H1 (cell line): ENCODE data around the gene MPRIP. TPM values are rescaled to one million over a fixed set of nuclear protein-coding genes. Genes with fewer than 3 reads are reported as not detected.

Experiments
- CTCF ChIA-PET: fragments of 300-600 bp; sonication (Branson Sonifier 250); formaldehyde crosslinking; loops from one replicate; lab custom pipeline; 2021; ENCODE audit not compliant: partially characterized antibody; lab: Charles Lee
- POLR2A ChIA-PET: fragments of 300-600 bp; sonication (Branson Sonifier 250); formaldehyde crosslinking; loops from one replicate; lab custom pipeline; 2021; ENCODE audit warnings: inconsistent platforms; ENCODE audit not compliant: partially characterized antibody; lab: Charles Lee
- DNase-seq, 2 experiments: peaks; one replicate each; pipeline versions ENCODE4 v3.0.0 to v3.0.0-alpha.2; 2010 to 2022; ENCODE audit warnings: low spot score in 2 of 2, low read depth in 1 of 2, mixed read lengths in 1 of 2
- FAIRE-seq: peaks from 2 replicates; lab custom pipeline; 2011; peaks lifted over from hg19 to GRCh38; lab: Jason Lieb, UNC
- H2AFZ ChIP-seq: 2 replicates; pipeline ENCODE4 v1.8.1; 2012; ENCODE audit warnings: low read length, inconsistent platforms
- H2AK5ac ChIP-seq: 2 replicates; pipeline ENCODE4 v1.6.1; 2013; ENCODE audit warnings: low read depth, low read length
- H2BK120ac ChIP-seq: replicated peaks from 2 replicates; pipeline ENCODE3; 2013; ENCODE audit warnings: low read depth, low read length, inconsistent platforms
- H2BK12ac ChIP-seq: 2 replicates; pipeline ENCODE4 v1.6.1; 2013; ENCODE audit warnings: low read depth, low read length
- H2BK15ac ChIP-seq: 2 replicates; pipeline ENCODE4 v1.6.1; 2013; ENCODE audit warnings: low read length
- H2BK20ac ChIP-seq: 2 replicates; pipeline ENCODE4 v1.6.1; 2013; ENCODE audit warnings: low read length
- H2BK5ac ChIP-seq: 2 replicates; pipeline ENCODE4 v1.6.1; 2013; ENCODE audit warnings: low read depth, low read length
- H3K14ac ChIP-seq: 2 replicates; pipeline ENCODE4 v1.6.1; 2013; ENCODE audit warnings: inconsistent platforms; ENCODE audit not compliant: insufficient read length
- H3K18ac ChIP-seq: 2 replicates; pipeline ENCODE4 v1.6.1; 2013; ENCODE audit warnings: low read length; ENCODE audit errors: extremely low read depth
- H3K23ac ChIP-seq: 2 replicates; pipeline ENCODE4 v1.6.1; 2013; ENCODE audit warnings: inconsistent platforms; ENCODE audit not compliant: insufficient read length
- H3K23me2 ChIP-seq: 2 replicates; pipeline ENCODE4 v1.6.1; 2013; ENCODE audit warnings: low read depth, low read length
- H3K27ac ChIP-seq: 2 replicates; pipeline ENCODE4 v1.6.1; 2011; ENCODE audit warnings: low read depth, low read length, inconsistent platforms
- H3K27me3 ChIP-seq, 4 experiments: replicated peaks in 1 of 4; 1 replicate in 1 of 4; 2 replicates in 3 of 4; pipeline versions ENCODE4 v1.6.1 to v1.8.1; 2011 to 2013; ENCODE audit warnings: low read length in 3 of 4, mild to moderate bottlenecking in 3 of 4, inconsistent platforms in 2 of 4, mixed read lengths in 2 of 4, moderate library complexity in 1 of 4; ENCODE audit not compliant: control insufficient read depth in 3 of 4, insufficient read depth in 3 of 4; ENCODE audit errors: extremely low read depth in 1 of 4
- H3K36me3 ChIP-seq, 4 experiments: 2 replicates each; pipeline versions ENCODE4 v1.6.1 to v1.8.1; 2011 to 2013; ENCODE audit warnings: mild to moderate bottlenecking in 4 of 4, low read length in 3 of 4, moderate library complexity in 2 of 4, control low read depth in 1 of 4, inconsistent platforms in 1 of 4; ENCODE audit not compliant: insufficient read depth in 4 of 4, control insufficient read depth in 2 of 4
- H3K4ac ChIP-seq: replicated peaks from 2 replicates; pipeline ENCODE3; 2013; ENCODE audit warnings: low read length, low read depth, mixed read lengths, inconsistent platforms; ENCODE audit not compliant: insufficient read length
- H3K4me1 ChIP-seq, 4 experiments: replicated peaks in 1 of 4; 1 replicate in 1 of 4; 2 replicates in 3 of 4; pipeline versions ENCODE4 v1.6.1 to v1.8.1; 2011 to 2013; ENCODE audit warnings: low read length in 3 of 4, inconsistent platforms in 2 of 4, mixed read lengths in 1 of 4; ENCODE audit not compliant: insufficient read depth in 4 of 4, control insufficient read depth in 3 of 4
- H3K4me2 ChIP-seq, 2 experiments: 2 replicates each; pipeline versions ENCODE4 v1.6.1 to v1.8.1; 2011 to 2013; ENCODE audit warnings: low read depth in 2 of 2, low read length in 2 of 2, control low read depth in 1 of 2, inconsistent platforms in 1 of 2, mild to moderate bottlenecking in 1 of 2; ENCODE audit not compliant: insufficient read depth in 1 of 2
- H3K4me3 ChIP-seq, 4 experiments: fragments of 200-600, 300-600 bp in 1 of 4; sonication (generic), shearing (Covaris generic), sonication (Bioruptor Twin) in 1 of 4; 2 replicates each; pipeline versions ENCODE4 v1.5.1 to v1.8.1; 2011 to 2016; ENCODE audit warnings: low read length in 4 of 4, low read depth in 3 of 4, control low read depth in 2 of 4, inconsistent platforms in 2 of 4, mild to moderate bottlenecking in 2 of 4, mixed read lengths in 1 of 4, moderate library complexity in 1 of 4; ENCODE audit not compliant: insufficient read depth in 2 of 4; ENCODE audit errors: extremely low read depth in 1 of 4
- H3K56ac ChIP-seq: replicated peaks from 2 replicates; pipeline ENCODE3; 2013; ENCODE audit warnings: low read depth, mild to moderate bottlenecking, mixed read lengths, low read length, inconsistent platforms; ENCODE audit not compliant: insufficient read length
- H3K79me1 ChIP-seq: 2 replicates; pipeline ENCODE4 v1.6.1; 2013; ENCODE audit warnings: low read depth, low read length, control low read depth
- H3K79me2 ChIP-seq, 2 experiments: 2 replicates each; pipeline versions ENCODE4 v1.6.1 to v1.8.1; 2012 to 2013; ENCODE audit warnings: low read length in 2 of 2, mild to moderate bottlenecking in 2 of 2, inconsistent platforms in 1 of 2; ENCODE audit not compliant: insufficient read depth in 2 of 2, control insufficient read depth in 1 of 2
- H3K9ac ChIP-seq, 4 experiments: replicated peaks in 1 of 4; 1 replicate in 1 of 4; 2 replicates in 3 of 4; pipeline versions ENCODE4 v1.6.1 to v1.8.1; 2011 to 2013; ENCODE audit warnings: low read depth in 3 of 4, low read length in 3 of 4, control low read depth in 2 of 4, mild to moderate bottlenecking in 2 of 4, moderate library complexity in 2 of 4, inconsistent platforms in 1 of 4; ENCODE audit errors: extremely low read depth in 1 of 4
- H3K9me3 ChIP-seq, 2 experiments: 2 replicates each; pipeline versions ENCODE4 v1.6.1 to v1.8.1; 2012 to 2013; ENCODE audit warnings: mild to moderate bottlenecking in 2 of 2, moderate library complexity in 2 of 2, control low read depth in 1 of 2, inconsistent platforms in 1 of 2, low read depth in 1 of 2, low read length in 1 of 2, mixed read lengths in 1 of 2; ENCODE audit not compliant: insufficient read depth in 2 of 2
- H4K20me1 ChIP-seq, 2 experiments: replicated peaks in 1 of 2; 2 replicates each; pipeline versions ENCODE3 to v1.8.1; 2011 to 2013; ENCODE audit warnings: inconsistent platforms in 2 of 2, low read length in 2 of 2, mild to moderate bottlenecking in 1 of 2; ENCODE audit not compliant: insufficient read depth in 2 of 2, control insufficient read depth in 1 of 2
- H4K5ac ChIP-seq: 2 replicates; pipeline ENCODE4 v1.6.1; 2013; ENCODE audit warnings: low read length, low read depth, mixed read lengths, inconsistent platforms; ENCODE audit not compliant: insufficient read length
- H4K8ac ChIP-seq: 2 replicates; pipeline ENCODE4 v1.8.0; 2013; ENCODE audit warnings: mild to moderate bottlenecking, moderate library complexity, low read length, inconsistent platforms; ENCODE audit not compliant: insufficient read depth; ENCODE audit errors: extremely low read depth
- H4K91ac ChIP-seq: replicated peaks from 2 replicates; pipeline ENCODE3; 2013; ENCODE audit warnings: low read length, mixed read lengths, inconsistent platforms; ENCODE audit not compliant: insufficient read length
- EP300 ChIP-seq, 2 experiments: IDR thresholded peaks; 1 replicate in 1 of 2; 2 replicates in 1 of 2; pipeline ENCODE4 v1.6.1; 2011 to 2012; ENCODE audit warnings: low read depth in 2 of 2, low read length in 2 of 2, mild to moderate bottlenecking in 2 of 2, borderline replicate concordance in 1 of 2, inconsistent platforms in 1 of 2, moderate library complexity in 1 of 2
- FOSL1 ChIP-seq: IDR thresholded peaks from 2 replicates; pipeline ENCODE4 v1.6.1; 2011; ENCODE audit warnings: mild to moderate bottlenecking, low read depth, low read length, moderate library complexity; ENCODE audit not compliant: insufficient read depth
- RAD21 ChIP-seq, 2 experiments: IDR thresholded peaks in 1 of 2; conservative IDR thresholded peaks in 1 of 2; 2 replicates each; pipeline ENCODE4 v1.6.1; 2011; ENCODE audit warnings: low read depth in 2 of 2, low read length in 2 of 2, improper control_type of control experiment in 1 of 2, inconsistent platforms in 1 of 2, mild to moderate bottlenecking in 1 of 2, moderate library complexity in 1 of 2
- SP4 ChIP-seq: IDR thresholded peaks from 2 replicates; pipeline ENCODE4 v1.6.1; 2012; ENCODE audit warnings: low read length, inconsistent platforms
- WGBS, 2 experiments: shearing (Covaris generic) in 1 of 2; methylation state at CpG; one replicate each; pipeline versions ENCODE4 v1.1.6 to v1.1.7; 2013 to 2015; ENCODE audit warnings: low lambda C conversion rate in 2 of 2, mixed read lengths in 2 of 2, inconsistent platforms in 1 of 2, low coverage in 1 of 2, missing lambda C conversion rate in 1 of 2; ENCODE audit not compliant: insufficient replicate concordance in 2 of 2, insufficient coverage in 1 of 2, insufficient read length in 1 of 2; ENCODE audit errors: extremely low coverage in 1 of 2, missing lambda C conversion rate in 1 of 2; 5-methylcytosine and 5-hydroxymethylcytosine counted together
- polyA plus RNA-seq, 7 experiments: library from polyadenylated mRNA; depleted of rRNA in 3 of 7; stranded (reverse) in 5 of 7; unstranded in 2 of 7; fragments of >200 nt in 5 of 7; fragments of 200-250 nt in 2 of 7; gene quantifications; 1 replicate in 5 of 7; 2 replicates in 1 of 7; 4 replicates in 1 of 7; pipeline versions ENCODE4 v1.2.1 to v1.2.3, GENCODE V29; 2011 to 2013; ENCODE audit warnings: missing spikeins in 2 of 7, mixed read lengths in 2 of 7
- total RNA-seq: library from RNA; stranded (reverse); fragmentation: NEBNext Ultra II Directional; extraction: Animal tissue kit (Norgen Biotek cat#: 25700); gene quantifications from 2 replicates; pipeline ENCODE4 v1.2.1, GENCODE V29; 2021
- TF ChIP-seq, protein P1 (sequence below): IDR thresholded peaks from 2 replicates; pipeline ENCODE4 v1.6.1; 2012; ENCODE audit warnings: inconsistent platforms

The MPRIP gene
- total and polyA plus RNA-seq, 2 of the 8 experiments (the other 6 are each of a cell fraction or from before 2014, with no cell fraction given) = 48.6 to 146 TPM

DNA sequence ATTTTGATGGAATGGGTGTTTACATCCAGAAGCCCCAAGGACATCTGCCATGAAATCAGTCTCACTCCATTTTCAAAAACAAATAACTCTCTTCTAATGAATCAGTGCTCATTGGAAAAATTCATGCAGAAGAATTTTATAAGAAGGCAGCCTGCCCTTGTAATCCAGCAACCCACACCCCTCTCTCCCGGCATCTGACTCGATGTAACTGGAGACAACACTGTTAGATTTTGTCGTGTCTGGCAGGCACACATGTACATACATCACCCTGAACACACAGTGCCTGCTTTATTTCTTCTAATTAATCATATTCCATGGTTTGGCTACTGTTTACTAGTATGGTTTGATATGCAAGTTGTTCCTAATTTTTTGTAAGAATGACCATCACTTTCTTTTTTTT, 175.7 kb downstream of the MPRIP start:
- peaks cover 20 to 74% (median 60%) of the 10 kb centered on the region in 4 experiments; a peak in 7 of 8 replicates for H3K36me3 ChIP-seq
- no peak overlapping the region for H3K9ac ChIP-seq
- TF ChIP-seq, protein P1, sequence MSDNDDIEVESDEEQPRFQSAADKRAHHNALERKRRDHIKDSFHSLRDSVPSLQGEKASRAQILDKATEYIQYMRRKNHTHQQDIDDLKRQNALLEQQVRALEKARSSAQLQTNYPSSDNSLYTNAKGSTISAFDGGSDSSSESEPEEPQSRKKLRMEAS = no peak
- TF ChIP-seq FOSL1 (no peak), EP300 (IDR thresholded peaks at IDR 0.05; ENCODE audit: borderline replicate concordance in 1 of 2, low read depth in 2 of 2, low read length in 2 of 2) (no peak), SP4 (no peak), RAD21 (IDR thresholded peaks at IDR 0.05 in 1 of 2, conservative IDR thresholded peaks at IDR 0.05 in 1 of 2; ENCODE audit: low read depth in 2 of 2, low read length in 2 of 2) (no peak)

More for the DNA sequence above, 175.7 kb downstream of the MPRIP start:
- H2BK12ac ChIP-seq = no peak overlapping the region
- H3K4ac ChIP-seq = no peak overlapping the region
- no peak overlapping the region for H2BK5ac ChIP-seq
- no peak overlapping the region for H4K91ac ChIP-seq
- H3K23ac ChIP-seq = no peak overlapping the region
- no peaks in the 10 kb centered on the region for H3K9me3 ChIP-seq
- H2AK5ac ChIP-seq = no peak overlapping the region
- H3K23me2 ChIP-seq = no peaks in the 10 kb centered on the region
- H2BK120ac ChIP-seq = no peak overlapping the region
- no peak overlapping the region for H3K4me3 ChIP-seq
- no peak overlapping the region for H3K56ac ChIP-seq
- POLR2A ChIA-PET = no interaction called here
- no peaks in the 10 kb centered on the region for H3K27me3 ChIP-seq
- DNase-seq (no peak), FAIRE-seq (no peak)
- no peak overlapping the region for H2BK15ac ChIP-seq
- no peaks in the 10 kb centered on the region; a peak in 1 of 4 replicates for H3K79me2 ChIP-seq
- CTCF ChIA-PET = interaction anchor here (2.9 kb wide), 1 partner anchor 75 kb away, joined by 11 read pairs; no protein-coding TSS in a partner anchor
- H4K8ac ChIP-seq = no peak overlapping the region
- peaks cover 2 to 10% of the 10 kb centered on the region in 2 experiments for H4K20me1 ChIP-seq
- no peak overlapping the region for H2AFZ ChIP-seq
- H2BK20ac ChIP-seq = no peak overlapping the region
- no peak overlapping the region for H3K4me2 ChIP-seq
- H3K27ac ChIP-seq = no peak overlapping the region
- H3K14ac ChIP-seq = no peak overlapping the region
- WGBS, 2 experiments = 100% methylated on average over 3 of the region's 3 CpGs; no CpG with 5 or more reads in 1 of the 2 experiments
- no peaks in the 10 kb centered on the region; the same call in 1 of the 2 replicates for H3K79me1 ChIP-seq
- no peak overlapping the region for H3K18ac ChIP-seq
- no peaks in the 10 kb centered on the region; a peak in 1 of 7 replicates for H3K4me1 ChIP-seq
- no peak overlapping the region for H4K5ac ChIP-seq
